Measurements from ENCODE around the gene UBE2E1.

- TF ChIP-seq EP300 (IDR thresholded peaks at IDR 0.05) = no peak
- no peak for TF ChIP-seq CTCF (IDR thresholded peaks at IDR 0.05)
- TF ChIP-seq POLR2A (IDR thresholded peaks at IDR 0.05) = no peak
These were observed 29.3 kb upstream of the UBE2E1 start for GRCh38 chr3:23776352-23776891.

All from gastroesophageal sphincter (tissue), 3 donors.